Activated CD4-positive, alpha-beta memory T cell treated with anti-CD3 and anti-CD28 coated beads for 36 hours (primary cell): ENCODE data around the gene NCKAP1. TPM values are rescaled to one million over a fixed set of nuclear protein-coding genes. Genes with fewer than 3 reads are reported as not detected.
"Not testable (repeated sequence)": the region's sequence is repeated elsewhere in the genome, so short reads cannot be mapped to it uniquely, and the experiment has no call there.

Source experiments
- CTCF ChIA-PET: fragments of 350-600 bp; sonication (Branson Sonifier 250); formaldehyde crosslinking; loops from one replicate; lab custom pipeline; 2021; ENCODE audit warnings: antibody characterized with exemption, inconsistent platforms; lab: Charles Lee
- POLR2A ChIA-PET: fragments of 350-600 bp; sonication (Branson Sonifier 250); formaldehyde crosslinking; loops from one replicate; lab custom pipeline; 2021; ENCODE audit warnings: antibody characterized with exemption; lab: Charles Lee
- DNase-seq: peaks from one replicate; pipeline ENCODE4 v3.0.0-alpha.2; 2020
- H3K27ac Mint-ChIP-seq: one replicate; pipeline ENCODE4 v1.8.0; 2021; ENCODE audit warnings: mixed read lengths
- H3K27me3 Mint-ChIP-seq: one replicate; pipeline ENCODE4 v1.8.0; 2021; ENCODE audit warnings: mixed read lengths
- H3K36me3 Mint-ChIP-seq: one replicate; pipeline ENCODE4 v1.8.0; 2021; ENCODE audit warnings: mixed read lengths
- H3K4me1 Mint-ChIP-seq: one replicate; pipeline ENCODE4 v1.8.0; 2021; ENCODE audit warnings: low read depth, mixed read lengths
- H3K4me3 Mint-ChIP-seq: one replicate; pipeline ENCODE4 v1.8.0; 2021; ENCODE audit warnings: mild to moderate bottlenecking, mixed read lengths
- H3K9me3 Mint-ChIP-seq: one replicate; pipeline ENCODE4 v1.8.0; 2021; ENCODE audit warnings: mixed read lengths
- intact Hi-C: fragments of 100-400 bp; cut with micrococcal nuclease; formaldehyde crosslinking; loops from one replicate; pipeline ENCODE4 v1.15.1; 2023
- total RNA-seq, 2 experiments: library from RNA; stranded (reverse); gene quantifications; one replicate each; pipeline ENCODE4 v1.2.3, GENCODE V29; 2021

Gene NCKAP1
- total RNA-seq, 2 experiments from 2014 or later: 18.8 to 21.7 TPM

DNA sequence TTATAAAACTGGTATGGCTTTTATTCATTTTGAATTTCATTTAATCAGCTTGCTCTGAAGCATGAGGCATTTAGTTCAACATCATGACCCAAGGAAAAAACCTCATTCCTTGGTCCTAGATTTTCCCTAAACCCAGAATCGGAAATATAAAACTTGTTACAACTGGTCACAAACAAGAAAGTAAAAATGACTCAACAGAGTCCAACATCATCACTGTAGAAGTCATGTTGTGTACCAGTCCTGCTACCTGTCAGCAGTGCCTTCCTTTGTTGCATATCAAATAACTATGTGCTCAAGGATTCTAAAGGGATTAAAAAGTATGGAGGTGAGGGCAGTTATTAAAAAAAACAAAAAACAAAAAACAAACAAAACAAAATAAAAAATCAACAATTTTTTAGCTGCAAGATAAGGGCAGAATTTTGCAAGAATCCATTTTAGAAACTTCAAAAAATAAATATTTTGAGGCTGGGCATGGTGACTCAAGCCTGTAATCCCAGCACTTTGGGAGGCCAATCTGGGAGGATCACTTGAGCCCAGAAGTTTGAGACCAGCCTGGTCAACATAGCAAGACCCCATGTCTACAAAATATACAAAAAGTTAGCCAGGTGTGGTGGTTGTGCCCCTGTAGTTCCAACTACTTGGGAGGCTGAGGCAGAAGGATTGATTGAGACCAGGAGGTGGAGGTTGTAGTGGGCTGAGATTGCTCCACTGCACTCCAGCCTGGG lies 18.4 kb downstream of the NCKAP1 start:
- no peak for DNase-seq
- POLR2A ChIA-PET: no interaction called here
- no peaks in the 10 kb centered on the region for H3K27me3 Mint-ChIP-seq

DNA sequence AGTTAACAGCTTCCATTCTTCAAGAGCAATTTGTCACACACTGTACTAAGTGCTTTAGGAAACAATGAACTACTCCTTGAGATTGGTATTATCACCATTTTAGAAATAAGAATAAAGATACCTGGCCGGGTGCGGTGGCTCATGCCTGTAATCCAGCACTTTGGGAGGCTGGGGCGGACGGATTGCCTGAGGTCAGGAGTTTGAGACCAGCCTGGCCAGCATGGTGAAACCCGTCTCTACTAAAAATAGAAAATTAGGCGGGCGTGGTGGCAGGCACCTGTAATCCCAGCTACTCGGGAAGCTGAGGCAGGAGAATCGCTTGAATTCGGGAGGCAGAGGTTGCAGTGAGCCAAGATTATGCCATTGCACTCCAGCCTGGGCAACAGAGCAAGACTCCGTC lies 20.4 kb downstream of the NCKAP1 start:
- CTCF ChIA-PET, H3K4me1 Mint-ChIP-seq, DNase-seq, H3K27me3 Mint-ChIP-seq, H3K27ac Mint-ChIP-seq, POLR2A ChIA-PET, H3K4me3 Mint-ChIP-seq, intact Hi-C loops, H3K9me3 Mint-ChIP-seq: not testable (repeated sequence)
- peaks cover 18% of the 10 kb centered on the region for H3K36me3 Mint-ChIP-seq

More for the DNA sequence above, 18.4 kb downstream of the NCKAP1 start:
- no peak overlapping the region for H3K27ac Mint-ChIP-seq
- peaks cover 19% of the 10 kb centered on the region for H3K36me3 Mint-ChIP-seq
- H3K4me3 Mint-ChIP-seq: no peak overlapping the region
- no peaks in the 10 kb centered on the region for H3K4me1 Mint-ChIP-seq
- intact Hi-C loops: no loop called here
- CTCF ChIA-PET: no interaction called here
- H3K9me3 Mint-ChIP-seq: no peaks in the 10 kb centered on the region

DNA sequence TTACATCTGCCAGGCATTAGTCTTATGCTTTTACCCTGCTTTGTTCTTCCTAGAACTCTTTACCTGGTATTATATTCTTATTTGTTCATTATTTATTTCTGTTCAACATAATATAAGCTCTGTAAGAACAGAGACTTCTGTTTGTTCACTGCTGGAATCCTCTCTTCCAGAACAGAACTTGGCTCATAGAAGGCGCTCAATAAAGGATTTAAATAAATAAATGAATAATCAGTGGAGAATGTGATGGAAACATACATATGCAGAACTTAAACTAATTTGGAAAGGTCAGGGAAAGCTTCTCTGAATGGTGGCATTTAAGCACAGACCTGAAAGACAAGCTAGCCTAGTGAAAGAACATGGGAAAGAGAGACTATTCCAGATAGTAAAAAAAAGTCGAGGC lies 24.3 kb downstream of the NCKAP1 start:
- POLR2A ChIA-PET: no interaction called here
- no peaks in the 10 kb centered on the region for H3K9me3 Mint-ChIP-seq
- H3K4me3 Mint-ChIP-seq: no peak overlapping the region
- CTCF ChIA-PET: interaction anchor here (0.5 kb wide), 1 partner anchor 34 kb away, joined by 3 read pairs; no protein-coding TSS in a partner anchor
- no peak for DNase-seq
- intact Hi-C loops: no loop called here
- H3K36me3 Mint-ChIP-seq: peaks cover 8% of the 10 kb centered on the region
- H3K27ac Mint-ChIP-seq: no peak overlapping the region
- H3K27me3 Mint-ChIP-seq: no peaks in the 10 kb centered on the region
- peaks cover 2% of the 10 kb centered on the region for H3K4me1 Mint-ChIP-seq

DNA sequence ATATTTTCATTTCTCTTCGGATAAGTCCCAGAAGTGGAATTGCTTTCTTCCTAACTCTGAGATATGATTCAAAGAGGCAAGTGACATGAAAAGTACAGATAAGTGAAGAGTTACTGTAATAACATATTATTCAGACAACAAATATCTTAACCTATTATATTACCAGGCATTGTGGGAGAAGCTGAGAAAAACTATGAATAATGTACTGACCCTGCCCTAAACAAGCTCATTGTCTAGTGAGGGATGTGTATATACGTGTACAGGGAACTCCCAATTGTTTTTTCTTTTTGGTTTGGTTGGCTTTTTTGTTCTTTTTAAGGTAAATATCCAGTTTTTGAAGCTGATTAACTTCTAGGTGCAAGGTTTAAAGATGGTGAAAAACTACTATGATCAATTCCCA lies 26.5 kb downstream of the NCKAP1 start:
- no peak overlapping the region for H3K4me3 Mint-ChIP-seq
- no peak for DNase-seq
- ChIA-PET CTCF (no interaction called here), POLR2A (no interaction called here)
- H3K36me3 Mint-ChIP-seq: peaks cover 6% of the 10 kb centered on the region
- intact Hi-C loops: no loop called here
- no peaks in the 10 kb centered on the region for H3K9me3 Mint-ChIP-seq
- H3K27me3 Mint-ChIP-seq: no peaks in the 10 kb centered on the region
- H3K4me1 Mint-ChIP-seq: peaks cover 2% of the 10 kb centered on the region
- H3K27ac Mint-ChIP-seq: no peak overlapping the region

DNA sequence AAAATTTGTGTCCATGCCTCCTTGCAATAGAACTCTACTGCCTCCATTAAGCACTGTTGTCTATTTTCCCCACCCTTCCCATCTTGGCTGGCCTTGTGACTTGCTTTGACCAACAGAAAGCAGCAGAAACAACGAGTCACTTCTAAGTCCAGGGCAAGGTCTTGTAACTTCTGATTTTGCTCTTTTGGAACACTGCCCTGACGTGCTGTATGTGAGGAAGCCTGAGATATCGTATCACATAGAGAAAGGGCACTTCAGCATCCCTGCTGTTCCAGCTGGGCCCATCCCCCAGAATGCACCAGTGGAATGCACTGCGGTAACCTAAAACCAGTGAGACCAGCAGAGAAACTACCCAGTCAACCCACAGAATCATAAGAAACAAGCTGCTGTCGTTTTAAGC lies 28.1 kb downstream of the NCKAP1 start:
- no peaks in the 10 kb centered on the region for H3K9me3 Mint-ChIP-seq
- H3K27me3 Mint-ChIP-seq: no peaks in the 10 kb centered on the region
- H3K27ac Mint-ChIP-seq: no peak overlapping the region
- DNase-seq: no peak
- intact Hi-C loops: no loop called here
- peaks cover 2% of the 10 kb centered on the region for H3K4me1 Mint-ChIP-seq
- POLR2A ChIA-PET: no interaction called here
- H3K4me3 Mint-ChIP-seq: no peak overlapping the region
- CTCF ChIA-PET: no interaction called here
- H3K36me3 Mint-ChIP-seq: peaks cover 3% of the 10 kb centered on the region

DNA sequence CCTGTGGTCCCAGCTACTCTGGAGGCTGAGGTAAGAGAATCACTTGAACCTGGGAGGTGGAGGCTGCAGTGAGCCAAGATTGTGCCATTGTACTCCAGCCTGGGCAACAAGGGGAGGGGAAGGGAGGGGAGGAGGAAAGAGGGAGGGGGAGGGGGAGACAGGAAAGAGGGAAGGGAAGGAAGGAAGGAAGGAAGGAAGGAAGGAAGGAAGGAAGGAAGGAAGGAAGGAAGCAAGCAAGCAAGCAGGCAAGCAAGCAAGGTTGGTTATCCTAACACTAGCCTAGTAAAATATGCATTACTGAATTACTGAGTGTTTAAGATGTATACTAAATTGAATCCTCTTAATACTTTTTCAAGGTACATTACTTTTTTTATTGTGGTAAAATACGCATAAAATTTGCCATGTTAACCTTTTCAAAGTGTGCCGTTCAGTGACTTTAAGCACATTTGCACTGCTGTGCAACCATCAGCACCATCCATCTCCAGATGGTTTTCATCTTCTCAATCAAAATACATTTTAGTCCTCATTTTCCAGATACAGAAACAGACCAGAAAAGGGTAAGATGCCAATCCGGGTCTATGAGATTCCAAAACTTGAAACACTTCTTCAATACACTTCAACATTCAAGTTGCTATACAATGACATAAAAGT lies 28.9 kb downstream of the NCKAP1 start:
- peaks cover 2% of the 10 kb centered on the region for H3K4me1 Mint-ChIP-seq

DNA sequence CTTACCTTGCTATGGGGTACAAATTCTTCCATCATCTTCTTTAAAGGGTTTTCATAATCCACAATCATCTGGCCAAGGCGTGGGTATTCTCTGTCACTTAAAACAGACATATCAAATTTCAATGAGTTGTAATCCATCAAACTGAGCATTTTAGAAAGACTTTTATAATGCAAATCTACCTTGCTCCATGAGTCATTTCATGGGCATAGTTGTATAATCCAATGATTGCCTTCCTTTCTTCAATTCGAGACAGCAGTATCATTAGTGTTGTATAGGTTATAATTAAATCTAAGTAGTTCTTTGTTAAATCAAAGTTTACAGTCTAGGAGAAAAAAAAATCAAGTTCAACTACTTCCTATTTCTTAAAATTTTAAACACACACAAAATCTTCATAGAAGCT lies 36.3 kb downstream of the NCKAP1 start:
- DNase-seq: no peak
- H3K4me3 Mint-ChIP-seq: no peak overlapping the region
- no peak overlapping the region for H3K27ac Mint-ChIP-seq
- H3K27me3 Mint-ChIP-seq: no peaks in the 10 kb centered on the region
- no peaks in the 10 kb centered on the region for H3K9me3 Mint-ChIP-seq
- no peaks in the 10 kb centered on the region for H3K4me1 Mint-ChIP-seq
- peaks cover 26% of the 10 kb centered on the region for H3K36me3 Mint-ChIP-seq
- intact Hi-C loops: no loop called here
- ChIA-PET POLR2A (interaction anchor here (0.6 kb wide), 1 partner anchor 381 kb away, joined by 3 read pairs; no protein-coding TSS in a partner anchor), CTCF (no interaction called here)

More for the DNA sequence above, 28.9 kb downstream of the NCKAP1 start:
- Mint-ChIP-seq H3K27me3 (no peaks in the 10 kb centered on the region), H3K36me3 (peaks cover 3% of the 10 kb centered on the region), H3K9me3 (no peaks in the 10 kb centered on the region), H3K27ac (no peak overlapping the region), H3K4me3 (no peak overlapping the region)
- intact Hi-C loops: no loop called here
- ChIA-PET CTCF (no interaction called here), POLR2A (no interaction called here)
- no peak for DNase-seq

DNA sequence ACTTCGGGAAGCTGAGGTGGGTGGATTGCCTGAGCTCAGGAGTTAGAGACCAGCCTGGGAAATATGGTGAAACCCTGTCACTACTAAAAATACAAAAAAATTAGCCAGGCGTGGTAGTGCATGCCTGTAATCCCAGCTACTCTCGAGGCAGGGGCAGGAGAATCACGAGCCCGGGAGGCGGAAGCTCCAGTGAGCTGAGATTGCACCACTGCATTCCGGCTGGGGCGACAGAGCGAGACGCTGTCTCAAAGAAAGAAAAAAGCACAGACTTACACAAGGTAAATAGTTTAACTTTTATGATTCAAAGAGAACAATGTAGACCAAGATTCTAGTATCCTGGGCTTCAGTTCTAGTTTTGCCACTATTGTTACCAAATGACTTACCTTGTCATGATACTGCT lies 37.4 kb downstream of the NCKAP1 start:
- no peak overlapping the region for H3K27ac Mint-ChIP-seq
- peaks cover 27% of the 10 kb centered on the region for H3K36me3 Mint-ChIP-seq
- DNase-seq: no peak
- no peaks in the 10 kb centered on the region for H3K27me3 Mint-ChIP-seq
- intact Hi-C loops: no loop called here
- no peaks in the 10 kb centered on the region for H3K9me3 Mint-ChIP-seq
- CTCF ChIA-PET: interaction anchor here (0.6 to 1.7 kb wide), 2 partner anchors 21 to 62 kb away, joined by 3 to 7 read pairs; no protein-coding TSS in a partner anchor
- H3K4me1 Mint-ChIP-seq: no peaks in the 10 kb centered on the region
- H3K4me3 Mint-ChIP-seq: no peak overlapping the region
- POLR2A ChIA-PET: no interaction called here

DNA sequence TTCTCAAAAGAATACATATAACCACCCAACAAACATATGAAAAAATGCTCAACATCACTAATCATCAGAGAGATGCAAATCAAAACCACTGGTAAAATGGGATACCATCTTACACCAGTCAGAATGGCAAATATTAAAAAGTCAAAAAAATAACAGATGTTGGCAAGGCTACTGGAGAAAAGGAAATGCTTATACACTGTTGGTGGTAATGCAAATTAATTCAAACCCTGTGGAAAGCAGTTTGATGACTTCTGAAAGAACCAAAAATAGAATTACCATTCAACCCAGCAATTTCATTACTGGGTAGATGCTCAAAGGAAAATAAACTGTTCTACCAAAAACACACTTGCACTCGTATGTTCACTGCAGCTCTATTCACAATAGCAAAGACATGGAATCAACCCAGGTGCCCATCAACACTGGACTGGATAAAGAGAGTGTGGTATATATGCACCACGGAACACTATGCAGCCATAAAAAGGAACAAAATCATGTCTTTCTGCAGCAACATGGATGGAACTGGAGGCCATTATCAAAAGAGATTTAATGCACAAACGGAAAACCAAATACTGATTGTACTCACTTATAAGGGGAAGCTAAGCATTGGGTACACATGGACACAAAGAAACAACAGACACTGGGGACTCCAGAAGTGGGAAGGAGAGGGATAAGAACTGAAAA lies 38.8 kb downstream of the NCKAP1 start:
- no peak for DNase-seq
- Mint-ChIP-seq H3K9me3 (no peaks in the 10 kb centered on the region), H3K4me1 (no peaks in the 10 kb centered on the region), H3K27me3 (no peaks in the 10 kb centered on the region), H3K27ac (no peak overlapping the region), H3K4me3 (no peak overlapping the region), H3K36me3 (peaks cover 30% of the 10 kb centered on the region)
- POLR2A ChIA-PET: no interaction called here
- intact Hi-C loops: no loop called here
- CTCF ChIA-PET: interaction anchor here (1.7 kb wide), 1 partner anchor 19 kb away, joined by 7 read pairs; no protein-coding TSS in a partner anchor

DNA sequence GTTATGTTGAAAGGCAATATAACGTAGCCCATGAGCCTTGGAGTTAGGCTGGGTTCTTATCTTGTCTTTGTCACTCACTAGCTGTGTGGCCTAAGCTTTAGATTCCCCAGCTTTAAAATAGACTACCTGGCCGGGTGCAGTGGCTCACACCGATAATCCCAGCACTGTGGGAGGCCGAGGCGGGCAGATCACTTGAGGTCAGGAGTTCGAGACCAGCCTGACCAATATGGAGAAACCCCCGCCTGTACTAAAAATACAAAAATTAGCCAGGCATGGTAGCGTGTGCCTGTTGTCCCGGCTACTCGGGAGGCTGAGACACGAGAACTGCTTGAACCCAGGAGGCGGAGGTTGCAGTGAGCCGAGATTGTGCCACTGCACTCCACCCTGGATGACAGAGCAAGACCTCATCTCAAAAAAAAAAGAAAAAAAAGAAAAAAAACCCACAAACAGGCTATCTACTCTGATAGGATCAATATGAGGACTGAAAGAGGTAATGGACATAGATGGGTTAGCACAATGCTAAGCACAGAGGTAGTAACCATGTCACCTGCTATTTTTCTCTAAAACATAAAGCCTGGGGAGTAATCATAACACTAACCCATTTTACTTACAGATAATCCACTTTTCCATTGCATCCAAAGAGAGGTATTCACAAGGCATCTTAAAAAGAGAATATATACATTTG lies 43.9 kb downstream of the NCKAP1 start:
- intact Hi-C loops: no loop called here
- peaks cover 27% of the 10 kb centered on the region for H3K36me3 Mint-ChIP-seq
- POLR2A ChIA-PET: no interaction called here
- H3K4me1 Mint-ChIP-seq: no peaks in the 10 kb centered on the region
- CTCF ChIA-PET: interaction anchor here (0.9 to 1.6 kb wide), 2 partner anchors 14 kb away, joined by 3 to 8 read pairs; no protein-coding TSS in a partner anchor
- H3K4me3 Mint-ChIP-seq: no peak overlapping the region
- no peaks in the 10 kb centered on the region for H3K9me3 Mint-ChIP-seq
- no peaks in the 10 kb centered on the region for H3K27me3 Mint-ChIP-seq
- no peak overlapping the region for H3K27ac Mint-ChIP-seq
- no peak for DNase-seq

DNA sequence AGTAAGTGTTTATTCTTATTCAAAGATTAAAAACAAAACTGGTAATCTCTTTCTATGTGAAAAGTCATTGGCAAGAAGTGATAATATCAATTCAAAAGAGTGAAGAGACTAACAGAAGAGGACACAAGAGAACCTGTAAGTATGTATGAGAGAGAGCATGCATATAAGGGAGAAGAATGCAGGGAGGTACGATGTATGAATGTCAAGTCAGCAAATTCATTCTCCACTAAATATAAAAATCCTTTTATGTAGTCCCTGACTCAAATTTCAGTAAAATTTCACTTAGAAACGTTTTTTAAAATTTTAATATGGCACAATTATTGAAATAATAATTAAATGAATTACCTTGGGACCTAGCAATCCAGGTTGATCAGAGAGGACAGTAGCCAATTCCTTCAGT lies 55.3 kb downstream of the NCKAP1 start:
- no peak overlapping the region for H3K4me3 Mint-ChIP-seq
- no peak overlapping the region for H3K27ac Mint-ChIP-seq
- H3K4me1 Mint-ChIP-seq: no peaks in the 10 kb centered on the region
- intact Hi-C loops: no loop called here
- ChIA-PET POLR2A (no interaction called here), CTCF (no interaction called here)
- H3K9me3 Mint-ChIP-seq: no peaks in the 10 kb centered on the region
- DNase-seq: no peak
- no peaks in the 10 kb centered on the region for H3K27me3 Mint-ChIP-seq
- H3K36me3 Mint-ChIP-seq: no peaks in the 10 kb centered on the region

DNA sequence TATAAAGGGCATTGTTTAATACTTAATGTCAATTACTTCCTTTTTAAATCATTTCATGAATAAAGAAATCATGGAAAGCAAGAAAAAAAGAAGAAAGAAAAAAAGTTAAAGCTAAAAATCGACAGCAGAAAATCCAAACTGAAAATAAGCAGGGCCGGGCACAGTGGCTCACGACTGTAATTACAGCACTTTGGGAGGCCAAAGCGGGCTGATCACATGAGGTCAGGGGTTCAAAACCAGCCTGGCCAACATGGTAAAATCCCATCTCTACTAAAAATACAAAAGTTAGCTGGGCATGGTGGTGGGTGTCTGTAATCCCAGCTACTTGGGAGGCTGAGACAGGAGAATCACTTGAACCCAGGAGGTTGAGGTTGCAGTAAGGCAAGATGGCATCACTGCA lies 56.8 kb downstream of the NCKAP1 start:
- H3K36me3 Mint-ChIP-seq, POLR2A ChIA-PET, H3K9me3 Mint-ChIP-seq, H3K27ac Mint-ChIP-seq, H3K4me1 Mint-ChIP-seq, DNase-seq, H3K27me3 Mint-ChIP-seq, H3K4me3 Mint-ChIP-seq: not testable (repeated sequence)
- intact Hi-C loops: loop anchor here (2.0 kb wide), 1 partner anchor 741 kb away; no protein-coding TSS in a partner anchor
- CTCF ChIA-PET: interaction anchor here (1.4 to 2.7 kb wide), 4 partner anchors 14 to 315 kb away, joined by 5 to 26 read pairs (median 14); no protein-coding TSS in a partner anchor
